Tibial artery (tissue), 4 donors: ENCODE measurements around the gene TMEM129.

Experiments
- DNase-seq, 2 donors: peaks; one replicate each; pipeline ENCODE4 v3.0.0-alpha.2; 2019
- H3K27ac ChIP-seq, 2 donors: fragments of 200-600 bp; sonication (generic) in 1 of 2; 1 replicate in 1 of 2; 2 replicates in 1 of 2; pipeline ENCODE4 v1.5.1; 2018 to 2019; ENCODE audit warnings: mild to moderate bottlenecking in 1 of 2
- H3K27me3 ChIP-seq, 2 donors: fragments of 200-600 bp; sonication (generic) in 1 of 2; one replicate each; pipeline versions ENCODE4 v1.5.1 to v1.6.0; 2016 to 2019
- H3K36me3 ChIP-seq, 3 donors: fragments of 200-600 bp; sonication (generic) in 2 of 3; one replicate each; pipeline ENCODE4 v1.5.1; 2016 to 2019; ENCODE audit warnings: mild to moderate bottlenecking in 2 of 3
- H3K4me1 ChIP-seq, 4 donors: fragments of 200-600 bp; sonication (generic) in 2 of 4; 1 replicate in 3 of 4; 2 replicates in 1 of 4; pipeline ENCODE4 v1.5.1; 2016 to 2019
- H3K4me3 ChIP-seq, 2 donors: fragments of 200-600 bp; sonication (generic) in 1 of 2; 1 replicate in 1 of 2; 2 replicates in 1 of 2; pipeline ENCODE4 v1.5.1; 2018 to 2019; ENCODE audit warnings: mild to moderate bottlenecking in 2 of 2
- H3K9me3 ChIP-seq, 3 donors: fragments of 200-600 bp; sonication (generic) in 1 of 3; one replicate each; pipeline ENCODE4 v1.5.1; 2016 to 2019
- CTCF ChIP-seq, 2 experiments: fragments of 200-600 bp in 1 of 2; fragments of 450-650 bp in 1 of 2; IDR thresholded peaks; one replicate each; pipeline ENCODE4 v1.5.1; 2017 to 2019; ENCODE audit warnings: antibody characterized with exemption in 2 of 2, mild to moderate bottlenecking in 1 of 2, moderate library complexity in 1 of 2
- intact Hi-C: fragments of 100-400 bp; cut with DNase I; formaldehyde crosslinking; loops from one replicate; pipeline ENCODE4 v1.15.0; 2023; ENCODE audit warnings: low total_unique reads

TMEM129 gene

DNA sequence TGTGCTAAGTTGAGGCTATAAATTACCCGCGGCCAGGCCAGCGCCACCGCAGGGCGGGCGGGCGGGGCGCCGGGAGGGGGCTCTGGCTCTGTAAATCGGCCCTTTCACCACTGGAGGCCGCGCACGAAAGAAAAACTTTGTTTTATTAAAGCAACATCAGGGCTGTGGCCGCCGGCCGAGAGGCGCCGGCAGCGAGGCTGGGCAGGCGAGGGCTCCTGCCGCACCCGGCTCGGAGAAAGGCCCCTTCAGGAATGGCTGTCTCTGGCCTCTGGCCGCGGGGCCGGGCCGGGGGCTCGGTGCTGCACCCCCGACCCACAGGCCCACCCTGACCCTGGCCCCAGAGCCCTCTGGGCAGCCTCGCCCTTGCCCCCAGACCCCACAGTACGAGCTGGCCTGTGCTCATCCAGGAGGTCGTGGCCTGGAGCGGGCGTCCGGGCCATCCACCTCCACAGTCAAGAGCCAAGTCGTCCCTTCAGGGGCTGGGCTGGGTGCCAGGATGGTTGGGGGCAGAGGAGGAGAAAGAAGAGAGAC is 42.5 kb upstream of the TMEM129 start:
- Histone ChIP-seq H3K4me3 (peak overlapping the region; percentile 34 to 49), H3K27me3 (peaks cover 0 to 54% of the 10 kb centered on the region in 2 donors), H3K4me1 (peaks cover 3 to 31% (median 24%) of the 10 kb centered on the region in 4 donors), H3K36me3 (no peaks in the 10 kb centered on the region), H3K9me3 (no peaks in the 10 kb centered on the region), H3K27ac (peak overlapping the region in 1 of 2 donors; percentile 1)
- no peak for DNase-seq
- peak in 1 of 2 experiments; percentile 33 for TF ChIP-seq CTCF (IDR thresholded peaks at IDR 0.05)
- intact Hi-C loops: no loop called here

DNA sequence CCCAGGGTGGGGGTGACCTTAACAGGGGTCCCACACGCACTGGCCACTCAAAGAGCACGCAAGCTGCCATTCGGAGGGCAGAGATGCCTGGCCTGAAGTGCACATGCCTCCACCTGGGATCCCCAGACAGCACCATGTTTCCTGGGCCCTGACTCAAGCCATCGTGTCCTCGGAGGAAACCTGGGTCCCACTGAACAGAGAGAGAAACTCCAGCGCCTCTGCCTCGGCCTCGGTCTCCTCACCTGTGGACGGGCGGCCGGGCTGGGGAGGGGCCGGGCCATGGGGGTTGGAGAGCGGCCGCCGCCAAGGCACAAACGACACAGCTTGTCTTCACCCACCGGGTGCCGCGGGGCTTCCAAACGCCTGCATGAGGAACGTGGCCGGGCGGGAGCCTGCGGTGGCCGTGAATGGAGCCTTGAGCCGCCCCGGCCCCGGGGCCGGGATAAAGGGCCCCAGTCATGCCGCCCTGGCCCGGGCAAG is 42.0 kb upstream of the TMEM129 start:
- H3K27me3 ChIP-seq: peaks cover 0 to 49% of the 10 kb centered on the region in 2 donors
- no peak for DNase-seq
- TF ChIP-seq CTCF (IDR thresholded peaks at IDR 0.05): no peak
- no peaks in the 10 kb centered on the region for H3K36me3 ChIP-seq
- intact Hi-C loops: no loop called here
- H3K4me1 ChIP-seq: peaks cover 3 to 30% (median 23%) of the 10 kb centered on the region in 4 donors
- peak overlapping the region in 1 of 2 donors; percentile 1 for H3K27ac ChIP-seq
- no peaks in the 10 kb centered on the region for H3K9me3 ChIP-seq
- peak overlapping the region; percentile 34 to 49 for H3K4me3 ChIP-seq

GRCh38 chr4:1762264-1763010 is 41.3 kb upstream of the TMEM129 start:
- H3K4me1 ChIP-seq: peaks cover 3 to 25% (median 20%) of the 10 kb centered on the region in 4 donors
- no peaks in the 10 kb centered on the region for H3K9me3 ChIP-seq
- H3K36me3 ChIP-seq: no peaks in the 10 kb centered on the region
- TF ChIP-seq CTCF (IDR thresholded peaks at IDR 0.05): no peak
- H3K4me3 ChIP-seq: no peak overlapping the region
- intact Hi-C loops: no loop called here
- H3K27me3 ChIP-seq: peaks cover 0 to 43% of the 10 kb centered on the region in 2 donors
- no peak for DNase-seq
- no peak overlapping the region for H3K27ac ChIP-seq

DNA sequence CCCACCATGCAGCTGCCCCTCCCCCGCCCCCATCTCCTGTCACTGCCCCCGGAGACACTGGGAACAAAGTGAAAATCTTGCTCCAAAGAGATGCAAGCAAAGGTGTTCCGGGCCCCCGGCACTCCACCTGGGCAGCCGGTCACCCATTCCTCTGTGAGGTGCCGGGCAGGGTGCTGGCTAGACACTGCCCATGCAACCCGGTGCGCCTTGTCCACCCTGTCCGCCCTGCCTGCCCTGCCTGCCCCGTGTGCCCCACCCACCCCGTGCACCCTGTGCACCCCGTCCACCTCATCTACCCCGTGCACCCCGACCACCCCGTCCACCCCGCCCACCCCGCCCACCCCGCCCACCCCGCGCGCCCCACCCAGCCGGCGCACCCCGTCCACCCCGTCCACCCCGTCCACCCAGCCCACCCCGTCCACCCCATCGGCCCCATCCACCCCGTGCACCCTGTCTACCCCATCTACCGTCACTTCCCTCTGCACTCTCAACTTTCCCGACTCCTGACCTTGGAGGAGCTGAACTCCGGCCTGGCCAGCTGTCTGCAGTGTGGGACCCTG is 40.1 kb upstream of the TMEM129 start:
- Histone ChIP-seq H3K36me3 (no peaks in the 10 kb centered on the region), H3K4me1 (peaks cover 3 to 15% (median 12%) of the 10 kb centered on the region in 4 donors), H3K4me3 (no peak overlapping the region), H3K9me3 (no peaks in the 10 kb centered on the region), H3K27ac (no peak overlapping the region), H3K27me3 (peaks cover 0 to 32% of the 10 kb centered on the region in 2 donors)
- intact Hi-C loops: no loop called here
- no peak for TF ChIP-seq CTCF (IDR thresholded peaks at IDR 0.05)
- no peak for DNase-seq

- no peak for DNase-seq
- Histone ChIP-seq H3K27me3 (peaks cover 0 to 27% of the 10 kb centered on the region in 2 donors), H3K4me1 (peaks cover 3 to 15% (median 12%) of the 10 kb centered on the region in 4 donors), H3K9me3 (no peaks in the 10 kb centered on the region), H3K27ac (no peak overlapping the region), H3K4me3 (no peak overlapping the region), H3K36me3 (no peaks in the 10 kb centered on the region)
- TF ChIP-seq CTCF (IDR thresholded peaks at IDR 0.05): no peak
- intact Hi-C loops: no loop called here
Measured at GRCh38 chr4:1760521-1761071, 39.5 kb upstream of the TMEM129 start.
